Sigmoid colon (tissue), 7 donors: Measurements from ENCODE around the gene PHF1. TPM values are rescaled to one million over a fixed set of nuclear protein-coding genes. Genes with fewer than 3 reads are reported as not detected.

Experiments used
- DNase-seq: peaks from one replicate; pipeline ENCODE4 v3.0.0-alpha.2; 2019
- H3K27ac ChIP-seq, 4 donors: fragments of 200-600 bp; sonication (generic); one replicate each; pipeline ENCODE4 v1.5.1; 2016 to 2019; ENCODE audit warnings: mild to moderate bottlenecking in 1 of 4
- H3K27me3 ChIP-seq, 3 donors: fragments of 200-600 bp; sonication (generic); one replicate each; pipeline ENCODE4 v1.5.1; 2019; ENCODE audit warnings: mild to moderate bottlenecking in 1 of 3
- H3K36me3 ChIP-seq, 4 donors: fragments of 200-600 bp; sonication (generic); one replicate each; pipeline ENCODE4 v1.5.1; 2016 to 2019
- H3K4me1 ChIP-seq, 4 donors: fragments of 200-600 bp; sonication (generic); one replicate each; pipeline ENCODE4 v1.5.1; 2017 to 2019
- H3K4me3 ChIP-seq, 4 donors: fragments of 200-600 bp; sonication (generic); one replicate each; pipeline ENCODE4 v1.5.1; 2017 to 2019; ENCODE audit warnings: mild to moderate bottlenecking in 2 of 4, moderate library complexity in 1 of 4
- H3K9me3 ChIP-seq, 4 donors: fragments of 200-600 bp in 3 of 4; sonication (generic) in 3 of 4; one replicate each; pipeline versions ENCODE4 v1.5.1 to v1.6.1; 2013 to 2019
- EP300 ChIP-seq, 4 donors: sonication (generic); formaldehyde crosslinking; IDR thresholded peaks; one replicate each; pipeline ENCODE4 v1.6.1; 2017; ENCODE audit warnings: antibody characterized with exemption in 4 of 4
- POLR2A ChIP-seq, 2 donors: fragments of 450-650 bp; IDR thresholded peaks; one replicate each; pipeline ENCODE4 v1.6.1; 2016; ENCODE audit warnings: antibody characterized with exemption in 2 of 2, mild to moderate bottlenecking in 2 of 2, moderate library complexity in 2 of 2
- POLR2AphosphoS5 ChIP-seq, 4 donors: sonication (generic); formaldehyde crosslinking; IDR thresholded peaks; one replicate each; pipeline ENCODE4 v1.6.1; 2017; ENCODE audit warnings: antibody characterized with exemption in 4 of 4
- WGBS, 2 donors: extraction: QIAGEN DNeasy Blood & Tissue Kit; methylation state at CpG; one replicate each; pipeline ENCODE4 v1.1.7; 2013; 5-methylcytosine and 5-hydroxymethylcytosine counted together
- intact Hi-C: fragments of 100-400 bp; cut with DNase I; formaldehyde crosslinking; loops from one replicate; pipeline ENCODE4 v1.15.1; 2023
- polyA plus RNA-seq, 3 donors: library from polyadenylated mRNA; stranded (reverse); fragments of 200-250 nt; gene quantifications; one replicate each; pipeline ENCODE4 v1.2.3, GENCODE V29; 2013
- total RNA-seq, 4 donors: library from RNA; depleted of rRNA; stranded (reverse); fragments of >200 nt; gene quantifications; one replicate each; pipeline ENCODE4 v1.1.0, GENCODE V29; 2016
- TF ChIP-seq, protein P1 (sequence below), 4 experiments: fragments of 450-650 bp in 3 of 4; fragments of 200-600 bp in 1 of 4; IDR thresholded peaks; one replicate each; pipeline ENCODE4 v1.5.1; 2016 to 2019; ENCODE audit warnings: antibody characterized with exemption in 4 of 4, mild to moderate bottlenecking in 3 of 4, moderate library complexity in 2 of 4
- donor health status: healthy with polysubstance abuse.
- donor health status: Bipolar disorder and iron deficiency.
- donor health status: healthy.

The PHF1 gene
- total and polyA plus RNA-seq, 7 donors, result 22.4 to 82.3 (median 57.1) TPM

DNA sequence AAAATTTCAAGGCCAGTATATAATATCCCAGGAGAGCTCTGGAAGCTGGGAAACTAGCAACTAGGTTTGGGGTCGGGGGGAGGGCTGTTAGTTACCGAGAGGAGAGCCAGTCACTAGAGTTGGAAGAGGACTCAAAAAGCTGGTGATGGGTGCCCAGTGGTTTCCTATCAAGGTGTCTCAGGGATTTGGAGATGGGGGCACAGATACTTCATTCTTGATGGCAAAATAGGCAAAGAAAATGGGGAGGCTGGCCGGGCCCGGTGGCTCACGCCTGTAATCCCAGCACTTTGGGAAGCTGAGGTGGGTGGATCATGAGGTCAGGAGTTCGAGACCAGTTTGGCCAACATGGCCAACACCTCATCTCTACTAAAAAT, 805 bp downstream of the PHF1 start:
- no peak for DNase-seq
- peak overlapping the region; percentile 93 to 100 (median 98) for H3K27ac ChIP-seq
- 68 to 72% methylated on average over 6 of the region's 6 CpGs for WGBS, 2 donors
- TF ChIP-seq POLR2AphosphoS5 (IDR thresholded peaks at IDR 0.05) (no peak), EP300 (IDR thresholded peaks at IDR 0.05) (no peak), POLR2A (IDR thresholded peaks at IDR 0.05) (no peak)
- TF ChIP-seq, protein P1, sequence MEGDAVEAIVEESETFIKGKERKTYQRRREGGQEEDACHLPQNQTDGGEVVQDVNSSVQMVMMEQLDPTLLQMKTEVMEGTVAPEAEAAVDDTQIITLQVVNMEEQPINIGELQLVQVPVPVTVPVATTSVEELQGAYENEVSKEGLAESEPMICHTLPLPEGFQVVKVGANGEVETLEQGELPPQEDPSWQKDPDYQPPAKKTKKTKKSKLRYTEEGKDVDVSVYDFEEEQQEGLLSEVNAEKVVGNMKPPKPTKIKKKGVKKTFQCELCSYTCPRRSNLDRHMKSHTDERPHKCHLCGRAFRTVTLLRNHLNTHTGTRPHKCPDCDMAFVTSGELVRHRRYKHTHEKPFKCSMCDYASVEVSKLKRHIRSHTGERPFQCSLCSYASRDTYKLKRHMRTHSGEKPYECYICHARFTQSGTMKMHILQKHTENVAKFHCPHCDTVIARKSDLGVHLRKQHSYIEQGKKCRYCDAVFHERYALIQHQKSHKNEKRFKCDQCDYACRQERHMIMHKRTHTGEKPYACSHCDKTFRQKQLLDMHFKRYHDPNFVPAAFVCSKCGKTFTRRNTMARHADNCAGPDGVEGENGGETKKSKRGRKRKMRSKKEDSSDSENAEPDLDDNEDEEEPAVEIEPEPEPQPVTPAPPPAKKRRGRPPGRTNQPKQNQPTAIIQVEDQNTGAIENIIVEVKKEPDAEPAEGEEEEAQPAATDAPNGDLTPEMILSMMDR (IDR thresholded peaks at IDR 0.05), result no peak
- H3K4me3 ChIP-seq, result peak overlapping the region; percentile 86 to 99 (median 90)
- peaks cover 12 to 46% (median 29%) of the 10 kb centered on the region in 4 donors for H3K36me3 ChIP-seq
- H3K9me3 ChIP-seq, result no peaks in the 10 kb centered on the region
- no peaks in the 10 kb centered on the region for H3K27me3 ChIP-seq
- peaks cover 0 to 47% (median 34%) of the 10 kb centered on the region in 4 donors for H3K4me1 ChIP-seq
- intact Hi-C loops, result loop anchor here (10.0 kb wide), 1 partner anchor 1217 kb away; the partner anchor contains the start of genes GPSM3 and PBX2

DNA sequence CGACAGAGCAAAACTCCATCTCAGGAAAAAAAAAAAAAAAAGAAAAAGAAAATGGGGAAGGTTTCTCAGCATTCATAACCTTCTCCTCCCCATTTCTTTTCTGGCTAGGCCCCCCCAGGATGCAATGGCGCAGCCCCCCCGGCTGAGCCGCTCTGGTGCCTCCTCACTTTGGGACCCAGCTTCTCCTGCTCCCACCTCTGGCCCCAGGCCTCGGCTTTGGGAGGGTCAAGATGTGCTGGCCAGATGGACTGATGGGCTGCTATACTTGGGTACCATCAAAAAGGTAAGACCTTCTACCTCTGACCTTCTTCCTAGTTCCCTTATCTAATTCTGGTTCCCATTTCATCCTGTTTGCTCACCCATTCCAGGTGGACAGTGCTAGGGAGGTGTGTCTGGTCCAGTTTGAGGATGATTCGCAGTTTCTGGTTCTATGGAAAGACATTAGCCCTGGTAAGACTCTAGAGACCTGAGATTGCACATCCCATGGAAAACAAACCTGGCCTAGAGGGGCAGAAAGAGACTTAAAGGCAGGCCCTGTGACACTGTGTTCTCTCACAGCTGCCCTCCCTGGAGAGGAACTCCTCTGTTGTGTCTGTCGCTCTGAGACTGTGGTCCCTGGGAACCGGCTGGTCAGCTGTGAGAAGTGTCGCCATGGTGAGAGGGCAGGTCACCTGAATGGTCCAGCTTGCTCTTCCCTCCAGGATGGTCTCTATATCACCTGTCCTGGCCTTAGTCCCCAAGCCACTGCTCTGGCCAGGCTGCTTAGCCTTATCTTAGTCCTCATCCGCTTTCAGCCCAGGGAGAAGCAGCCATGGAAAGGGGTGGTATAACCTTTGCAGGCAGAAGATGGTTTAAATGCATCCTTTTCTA, 1.6 kb downstream of the PHF1 start:
- Histone ChIP-seq H3K9me3 (no peaks in the 10 kb centered on the region), H3K27me3 (no peaks in the 10 kb centered on the region), H3K4me3 (peak overlapping the region in 2 of 4 donors; percentile 86 to 93), H3K36me3 (peaks cover 12 to 48% (median 29%) of the 10 kb centered on the region in 4 donors), H3K27ac (peak overlapping the region; percentile 93 to 100 (median 98)), H3K4me1 (peaks cover 0 to 55% (median 41%) of the 10 kb centered on the region in 4 donors)
- no peak for DNase-seq
- TF ChIP-seq, protein P1 (IDR thresholded peaks at IDR 0.05), result no peak
- TF ChIP-seq POLR2AphosphoS5 (IDR thresholded peaks at IDR 0.05) (no peak), EP300 (IDR thresholded peaks at IDR 0.05) (no peak), POLR2A (IDR thresholded peaks at IDR 0.05) (no peak)
- WGBS, 2 donors, result 93 to 95% methylated on average over 10 of the region's 10 CpGs
- intact Hi-C loops, result loop anchor here (10.0 kb wide), 1 partner anchor 1218 kb away; the partner anchor contains the start of genes GPSM3 and PBX2

DNA sequence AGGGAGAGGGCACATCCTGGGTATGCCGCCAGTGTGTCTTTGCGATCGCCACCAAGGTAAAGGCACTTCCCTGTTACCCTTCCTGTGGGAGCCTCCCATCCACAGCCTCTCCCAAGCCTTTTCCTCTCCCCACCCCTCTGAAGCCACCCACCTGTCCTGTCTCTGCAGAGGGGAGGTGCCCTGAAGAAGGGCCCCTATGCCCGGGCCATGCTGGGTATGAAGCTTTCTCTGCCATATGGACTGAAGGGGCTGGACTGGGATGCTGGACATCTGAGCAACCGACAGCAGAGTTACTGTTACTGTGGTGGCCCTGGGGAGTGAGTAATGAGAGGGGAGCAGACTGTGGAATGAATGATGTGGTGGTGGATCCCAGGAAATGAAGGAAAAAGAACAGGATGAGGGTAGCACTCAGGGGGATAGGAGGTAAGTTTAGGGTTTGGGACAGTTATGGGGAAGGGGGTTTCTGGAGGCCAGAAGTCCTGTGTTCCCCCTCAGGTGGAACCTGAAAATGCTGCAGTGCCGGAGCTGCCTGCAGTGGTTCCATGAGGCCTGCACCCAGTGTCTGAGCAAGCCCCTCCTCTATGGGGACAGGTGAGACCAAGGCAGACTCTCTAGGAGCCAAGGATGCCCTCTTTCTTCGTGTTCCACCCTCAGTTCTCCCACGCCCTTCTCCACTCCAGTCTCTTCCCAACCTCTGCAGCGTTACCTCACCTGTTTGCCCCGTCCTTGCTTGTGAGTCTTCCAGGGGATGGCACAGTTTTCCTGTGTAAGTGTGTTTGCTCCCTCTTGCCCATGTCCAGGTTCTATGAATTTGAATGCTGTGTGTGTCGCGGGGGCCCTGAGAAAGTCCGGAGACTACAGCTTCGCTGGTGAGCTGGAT, 2.7 kb downstream of the PHF1 start:
- no peak for DNase-seq
- peaks cover 0 to 58% (median 45%) of the 10 kb centered on the region in 4 donors for H3K4me1 ChIP-seq
- H3K27me3 ChIP-seq, result no peaks in the 10 kb centered on the region
- H3K27ac ChIP-seq, result peak overlapping the region in 2 of 4 donors; percentile 93 to 97
- WGBS, 2 donors, result 85 to 89% methylated on average over 14 of the region's 14 CpGs
- no peaks in the 10 kb centered on the region for H3K9me3 ChIP-seq
- intact Hi-C loops, result loop anchor here (10.0 kb wide), 1 partner anchor 1219 kb away; the partner anchor contains the start of genes GPSM3 and PBX2
- H3K4me3 ChIP-seq, result no peak overlapping the region
- TF ChIP-seq EP300 (IDR thresholded peaks at IDR 0.05) (no peak), POLR2AphosphoS5 (IDR thresholded peaks at IDR 0.05) (no peak), POLR2A (IDR thresholded peaks at IDR 0.05) (no peak)
- TF ChIP-seq, protein P1 (IDR thresholded peaks at IDR 0.05), result no peak
- H3K36me3 ChIP-seq, result peaks cover 12 to 48% (median 29%) of the 10 kb centered on the region in 4 donors

DNA sequence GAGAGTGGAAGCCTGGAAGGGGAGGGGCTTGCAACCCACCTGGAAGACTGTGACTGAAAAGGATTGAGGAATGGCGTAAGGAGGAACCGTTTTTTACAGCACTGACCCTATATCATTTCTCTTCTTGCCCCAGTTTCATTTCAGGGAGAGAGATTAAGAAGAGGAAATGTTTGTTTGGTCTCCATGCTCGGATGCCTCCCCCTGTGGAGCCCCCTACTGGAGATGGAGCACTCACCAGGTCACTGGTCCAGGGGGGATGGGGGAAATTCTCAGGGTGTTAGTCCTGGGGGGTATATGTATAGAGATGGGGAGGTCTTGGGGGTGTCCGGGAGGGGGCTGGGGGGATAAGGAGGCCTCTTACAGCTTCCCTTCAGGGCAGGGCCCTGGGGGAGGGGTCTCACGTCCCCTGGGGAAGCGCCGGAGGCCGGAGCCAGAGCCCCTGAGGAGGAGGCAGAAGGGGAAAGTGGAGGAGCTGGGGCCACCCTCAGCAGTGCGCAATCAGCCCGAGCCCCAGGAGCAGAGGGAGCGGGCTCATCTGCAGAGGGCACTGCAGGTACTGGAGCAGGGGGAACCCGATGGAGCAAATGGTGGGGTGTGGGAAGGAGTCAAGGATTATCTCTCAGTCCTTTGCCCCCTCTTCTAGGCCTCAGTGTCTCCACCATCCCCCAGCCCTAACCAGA, 3.9 kb downstream of the PHF1 start:
- H3K27ac ChIP-seq, result peak overlapping the region in 1 of 4 donors; percentile 97
- no peak for TF ChIP-seq POLR2A (IDR thresholded peaks at IDR 0.05)
- TF ChIP-seq, protein P1 (IDR thresholded peaks at IDR 0.05), result no peak
- no peak for TF ChIP-seq EP300 (IDR thresholded peaks at IDR 0.05)
- TF ChIP-seq POLR2AphosphoS5 (IDR thresholded peaks at IDR 0.05), result no peak
- H3K27me3 ChIP-seq, result no peaks in the 10 kb centered on the region
- no peak for DNase-seq
- peaks cover 0 to 66% (median 55%) of the 10 kb centered on the region in 4 donors for H3K4me1 ChIP-seq
- no peaks in the 10 kb centered on the region for H3K9me3 ChIP-seq
- 75% methylated on average over 12 of the region's 12 CpGs for whole genome bisulfite sequencing, 2 donors
- peaks cover 12 to 48% (median 29%) of the 10 kb centered on the region in 4 donors for H3K36me3 ChIP-seq
- H3K4me3 ChIP-seq, result no peak overlapping the region
- intact Hi-C loops, result loop anchor here (5.0 to 10.0 kb wide), 2 partner anchors 442 to 1220 kb away; partner anchors contain the start of genes GPSM3 and PBX2
